GM12878 (cell line): ENCODE data around the gene GMIP. TPM values are rescaled to one million over a fixed set of nuclear protein-coding genes. Genes with fewer than 3 reads are reported as not detected.

Source experiments
- BCL11A ChIP-seq: IDR thresholded peaks from 2 replicates; pipeline ENCODE4 v1.6.1; 2011; ENCODE audit warnings: low read depth, low read length
- BCLAF1 ChIP-seq: fragments of 450-650 bp; IDR thresholded peaks from 2 replicates; pipeline ENCODE4 v1.6.1; 2017; ENCODE audit warnings: antibody characterized with exemption, mild to moderate bottlenecking, moderate library complexity
- CTCF ChIP-seq, 3 experiments: IDR thresholded peaks in 2 of 3; conservative IDR thresholded peaks in 1 of 3; 2 replicates each; pipeline ENCODE4 v1.5.1; 2011; ENCODE audit warnings: low read depth in 3 of 3, low read length in 3 of 3, mild to moderate bottlenecking in 3 of 3, control low read depth in 2 of 3, moderate library complexity in 2 of 3, inconsistent platforms in 1 of 3, mixed read lengths in 1 of 3; ENCODE audit not compliant: control insufficient read depth in 2 of 3, insufficient read depth in 1 of 3; ENCODE audit errors: extremely low read depth in 1 of 3
- E2F8 ChIP-seq: fragments of 450-650 bp; IDR thresholded peaks from 2 replicates; pipeline ENCODE4 v1.6.1; 2018; ENCODE audit warnings: mild to moderate bottlenecking, low read depth, moderate library complexity; ENCODE audit not compliant: partially characterized antibody
- IKZF1 ChIP-seq: fragments of 450-650 bp; conservative IDR thresholded peaks from 2 replicates; pipeline ENCODE4 v1.6.1; 2017; ENCODE audit warnings: antibody characterized with exemption, mild to moderate bottlenecking
- IKZF2 ChIP-seq, 2 experiments: fragments of 450-650 bp; IDR thresholded peaks; 2 replicates each; pipeline ENCODE4 v1.6.1; 2017; ENCODE audit warnings: mild to moderate bottlenecking in 2 of 2, moderate library complexity in 2 of 2
- LARP7 ChIP-seq: fragments of 450-650 bp; IDR thresholded peaks from 2 replicates; pipeline ENCODE4 v1.6.1; 2017; ENCODE audit warnings: mild to moderate bottlenecking
- MYC ChIP-seq: IDR thresholded peaks from 2 replicates; pipeline ENCODE4 v1.6.1; 2011; ENCODE audit warnings: mild to moderate bottlenecking, low read length, moderate library complexity, inconsistent platforms; ENCODE audit not compliant: insufficient read depth, insufficient replicate concordance, insufficient read length, severe bottlenecking
- NKRF ChIP-seq: fragments of 450-650 bp; conservative IDR thresholded peaks from 2 replicates; pipeline ENCODE4 v1.6.1; 2017; ENCODE audit warnings: mild to moderate bottlenecking, moderate library complexity
- PAX5 ChIP-seq: IDR thresholded peaks from 2 replicates; pipeline ENCODE4 v1.6.1; 2011; ENCODE audit warnings: low read depth, low read length, borderline replicate concordance
- RB1 ChIP-seq: fragments of 450-650 bp; formaldehyde crosslinking; IDR thresholded peaks from 2 replicates; pipeline ENCODE4 v1.6.1; 2017; ENCODE audit warnings: mild to moderate bottlenecking, borderline replicate concordance
- RELB ChIP-seq: fragments of 450-650 bp; IDR thresholded peaks from 2 replicates; pipeline ENCODE4 v1.6.1; 2017; ENCODE audit warnings: low read depth, mild to moderate bottlenecking, moderate library complexity
- SMAD5 ChIP-seq: IDR thresholded peaks from 2 replicates; pipeline ENCODE4 v1.6.1; 2016; ENCODE audit warnings: antibody characterized with exemption, low read depth
- SMARCA5 ChIP-seq: fragments of 450-650 bp; IDR thresholded peaks from 2 replicates; pipeline ENCODE4 v1.6.1; 2017; ENCODE audit warnings: mild to moderate bottlenecking
- TCF12 ChIP-seq: IDR thresholded peaks from 2 replicates; pipeline ENCODE4 v1.6.1; 2011; ENCODE audit warnings: low read depth, mild to moderate bottlenecking, low read length
- polyA plus RNA-seq, 11 experiments: library from polyadenylated mRNA; depleted of rRNA in 4 of 11; unstranded in 6 of 11; stranded (reverse) in 5 of 11; fragments of >200 nt; fragmentation: Nextera tagmentation in 4 of 11; fragmentation: Illumina TruSeq in 1 of 11; extraction: Ambion mirVana in 4 of 11; extraction: Trizol in 1 of 11; gene quantifications; 1 replicate in 1 of 11; 2 replicates in 10 of 11; pipeline versions ENCODE4 v1.2.1 to v1.2.3, GENCODE V29; 2011 to 2016; ENCODE audit warnings: inconsistent platforms in 2 of 11, missing spikeins in 2 of 11, low read depth in 1 of 11
- total RNA-seq, 4 experiments: library from RNA; depleted of rRNA in 3 of 4; stranded (reverse); fragments of >200 nt in 3 of 4; fragmentation: Illumina TruSeq in 1 of 4; extraction: Trizol in 1 of 4; gene quantifications; 2 replicates each; pipeline versions ENCODE4 v1.2.1 to v1.2.3, GENCODE V29; 2013 to 2021

Gene GMIP
- total and polyA plus RNA-seq, 10 of the 15 experiments (the other 5 are each of a cell fraction or from before 2014, with no cell fraction given) = 1.5 to 63.5 (median 22.3) TPM

- TF ChIP-seq NKRF = peak; percentile 72
- TF ChIP-seq CTCF (IDR thresholded peaks at IDR 0.05 in 2 of 3, conservative IDR thresholded peaks at IDR 0.05 in 1 of 3; ENCODE audit: control insufficient read depth in 2 of 3, extremely low read depth in 1 of 3, insufficient read depth in 1 of 3, low read depth in 3 of 3, low read length in 3 of 3) = 0 out of 6 replicates have a peak, but pooled peaks of 1 of the 3 experiments have one; percentile 4
- peak; percentile 66 for TF ChIP-seq IKZF1
- TF ChIP-seq E2F8 = no peak
- TF ChIP-seq RB1 = 0 out of 2 replicates have a peak, but pooled peaks have one; percentile 17
- TF ChIP-seq SMARCA5 = 0 out of 2 replicates have a peak, but pooled peaks have one; percentile 3
- TF ChIP-seq RELB = 0 out of 2 replicates have a peak, but pooled peaks have one; percentile 35
- no peak for TF ChIP-seq TCF12
- TF ChIP-seq PAX5 = peak; percentile 7; the same call in 1 of the 2 replicates
- TF ChIP-seq BCL11A = no peak
- TF ChIP-seq MYC = peak; percentile 29
- TF ChIP-seq LARP7 = peak; percentile 77; the same call in 1 of the 2 replicates
- TF ChIP-seq IKZF2 (IDR thresholded peaks at IDR 0.05) = peak; percentile 34 to 39; a peak in 2 of 4 replicates
- no peak for TF ChIP-seq BCLAF1
- peak; percentile 33; the same call in 1 of the 2 replicates for TF ChIP-seq SMAD5
These were observed 15.6 kb downstream of the GMIP start, which contains the start of gene LPAR2 (continued) for GRCh38 chr19:19627621-19628500.
